Activated CD8-positive, alpha-beta T cell treated with anti-CD3 and anti-CD28 coated beads for 36 hours (primary cell): Measurements from ENCODE around the gene TMEM187. TPM values are rescaled to one million over a fixed set of nuclear protein-coding genes. Genes with fewer than 3 reads are reported as not detected.
A peak's percentile ranks its signal among the peaks of the same experiment; 100 is the strongest.

Source experiments
- ATAC-seq: fragments of 200-7000 bp; cut with Tn5 transposase; one replicate; pipeline ENCODE4 v1.10.0; 2021; ENCODE audit warnings: mild to moderate bottlenecking, moderate library complexity
- CTCF ChIA-PET: fragments of 350-600 bp; sonication (Branson Sonifier 250); formaldehyde crosslinking; loops from one replicate; lab custom pipeline; 2021; ENCODE audit warnings: antibody characterized with exemption; lab: Charles Lee
- POLR2A ChIA-PET: fragments of 350-600 bp; sonication (Branson Sonifier 250); formaldehyde crosslinking; loops from one replicate; lab custom pipeline; 2021; ENCODE audit warnings: antibody characterized with exemption; lab: Charles Lee
- DNase-seq: peaks from one replicate; pipeline ENCODE4 v3.0.0-alpha.2; 2020
- H3K27ac Mint-ChIP-seq: one replicate; pipeline ENCODE4 v1.8.0; 2021; ENCODE audit warnings: mild to moderate bottlenecking, mixed read lengths
- H3K27me3 Mint-ChIP-seq: one replicate; pipeline ENCODE4 v1.8.0; 2021; ENCODE audit warnings: mixed read lengths
- H3K36me3 Mint-ChIP-seq: one replicate; pipeline ENCODE4 v1.8.0; 2021; ENCODE audit warnings: low read depth, mixed read lengths
- H3K4me1 Mint-ChIP-seq: one replicate; pipeline ENCODE4 v1.8.0; 2021; ENCODE audit warnings: low read depth, mixed read lengths
- H3K4me3 Mint-ChIP-seq: one replicate; pipeline ENCODE4 v1.8.0; 2021; ENCODE audit warnings: mild to moderate bottlenecking, moderate library complexity, mixed read lengths
- H3K9me3 Mint-ChIP-seq: one replicate; pipeline ENCODE4 v1.8.0; 2021; ENCODE audit warnings: mixed read lengths
- CTCF ChIP-seq: fragments of 200-600 bp; IDR thresholded peaks from one replicate; pipeline ENCODE4 v1.8.0; 2022; ENCODE audit warnings: antibody characterized with exemption, mild to moderate bottlenecking
- intact Hi-C: fragments of 100-400 bp; cut with micrococcal nuclease; formaldehyde crosslinking; loops from one replicate; pipeline ENCODE4 v1.10.0; 2022
- total RNA-seq, 2 experiments: library from RNA; stranded (reverse); gene quantifications; one replicate each; pipeline ENCODE4 v1.2.3, GENCODE V29; 2021

TMEM187 gene
- total RNA-seq, 2 experiments from 2014 or later, result 4.4 to 4.5 TPM

GRCh38 chrX:154022108-154022507, 49.6 kb downstream of the TMEM187 start:
- peaks cover 7% of the 10 kb centered on the region for H3K4me1 Mint-ChIP-seq
- POLR2A ChIA-PET, result interaction anchor here (0.8 kb wide), 1 partner anchor 52 kb away, joined by 3 read pairs; no protein-coding TSS in a partner anchor
- ATAC-seq (no peak), DNase-seq (no peak)
- H3K27ac Mint-ChIP-seq, result no peak overlapping the region
- CTCF ChIA-PET, result interaction anchor here (0.9 kb wide), 1 partner anchor 8 kb away, joined by 3 read pairs; no protein-coding TSS in a partner anchor
- TF ChIP-seq CTCF, result no peak
- no peaks in the 10 kb centered on the region for H3K9me3 Mint-ChIP-seq
- intact Hi-C loops, result no loop called here
- H3K36me3 Mint-ChIP-seq, result peaks cover 17% of the 10 kb centered on the region
- H3K4me3 Mint-ChIP-seq, result no peak overlapping the region
- no peaks in the 10 kb centered on the region for H3K27me3 Mint-ChIP-seq

GRCh38 chrX:154023276-154024000, 50.9 kb downstream of the TMEM187 start:
- ChIA-PET POLR2A (interaction anchor here (0.6 kb wide), 1 partner anchor 75 kb away, joined by 3 read pairs; no protein-coding TSS in a partner anchor), CTCF (interaction anchor here (1.9 kb wide), 1 partner anchor 10 kb away, joined by 7 read pairs; no protein-coding TSS in a partner anchor)
- ATAC-seq (no peak), DNase-seq (no peak)
- Mint-ChIP-seq H3K9me3 (no peaks in the 10 kb centered on the region), H3K36me3 (peaks cover 11% of the 10 kb centered on the region), H3K4me3 (no peak overlapping the region), H3K4me1 (peaks cover 5% of the 10 kb centered on the region), H3K27ac (peak overlapping the region; percentile 43), H3K27me3 (no peaks in the 10 kb centered on the region)
- intact Hi-C loops, result no loop called here
- TF ChIP-seq CTCF, result no peak

- ChIA-PET POLR2A (no interaction called here), CTCF (interaction anchor here (1.9 kb wide), 1 partner anchor 11 kb away, joined by 7 read pairs; no protein-coding TSS in a partner anchor)
- no peak for TF ChIP-seq CTCF
- ATAC-seq (no peak), DNase-seq (no peak)
- H3K4me1 Mint-ChIP-seq, result peaks cover 5% of the 10 kb centered on the region
- no peaks in the 10 kb centered on the region for H3K27me3 Mint-ChIP-seq
- no peak overlapping the region for H3K27ac Mint-ChIP-seq
- no peak overlapping the region for H3K4me3 Mint-ChIP-seq
- H3K9me3 Mint-ChIP-seq, result no peaks in the 10 kb centered on the region
- intact Hi-C loops, result no loop called here
- H3K36me3 Mint-ChIP-seq, result peaks cover 5% of the 10 kb centered on the region
Observed at GRCh38 chrX:154024271-154024670, 51.7 kb downstream of the TMEM187 start.

- no peak for TF ChIP-seq CTCF
- Mint-ChIP-seq H3K4me1 (peaks cover 5% of the 10 kb centered on the region), H3K27me3 (no peaks in the 10 kb centered on the region), H3K4me3 (no peak overlapping the region), H3K36me3 (peaks cover 4% of the 10 kb centered on the region), H3K9me3 (no peaks in the 10 kb centered on the region), H3K27ac (no peak overlapping the region)
- CTCF ChIA-PET, result interaction anchor here (1.9 kb wide), 1 partner anchor 12 kb away, joined by 7 read pairs; no protein-coding TSS in a partner anchor
- ATAC-seq, result no peak
- POLR2A ChIA-PET, result interaction anchor here (2.5 kb wide), 1 partner anchor 15 kb away, joined by 6 read pairs; no protein-coding TSS in a partner anchor
- intact Hi-C loops, result no loop called here
- no peak for DNase-seq
Observed at GRCh38 chrX:154025230-154025629, 52.7 kb downstream of the TMEM187 start.
